ENCODE data around the gene NSA2.

DNA sequence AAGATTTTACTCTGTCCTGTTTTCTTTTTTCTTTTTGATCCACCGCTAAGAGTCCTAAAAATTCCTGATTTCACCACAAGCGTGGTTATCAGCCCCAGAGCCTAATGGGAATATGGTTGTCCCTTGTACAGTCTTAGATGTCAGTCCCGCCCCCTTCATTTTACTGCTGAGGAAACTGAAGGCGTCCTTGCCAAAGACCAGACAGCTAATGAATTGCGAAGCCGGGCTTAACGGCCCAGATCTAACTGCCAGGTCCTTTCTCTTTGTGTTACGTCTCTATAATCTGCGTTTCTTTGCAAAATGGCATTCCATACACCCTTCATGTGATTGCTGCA lies 497 bp downstream of the NSA2 start:
- TF ChIP-seq, protein P1, sequence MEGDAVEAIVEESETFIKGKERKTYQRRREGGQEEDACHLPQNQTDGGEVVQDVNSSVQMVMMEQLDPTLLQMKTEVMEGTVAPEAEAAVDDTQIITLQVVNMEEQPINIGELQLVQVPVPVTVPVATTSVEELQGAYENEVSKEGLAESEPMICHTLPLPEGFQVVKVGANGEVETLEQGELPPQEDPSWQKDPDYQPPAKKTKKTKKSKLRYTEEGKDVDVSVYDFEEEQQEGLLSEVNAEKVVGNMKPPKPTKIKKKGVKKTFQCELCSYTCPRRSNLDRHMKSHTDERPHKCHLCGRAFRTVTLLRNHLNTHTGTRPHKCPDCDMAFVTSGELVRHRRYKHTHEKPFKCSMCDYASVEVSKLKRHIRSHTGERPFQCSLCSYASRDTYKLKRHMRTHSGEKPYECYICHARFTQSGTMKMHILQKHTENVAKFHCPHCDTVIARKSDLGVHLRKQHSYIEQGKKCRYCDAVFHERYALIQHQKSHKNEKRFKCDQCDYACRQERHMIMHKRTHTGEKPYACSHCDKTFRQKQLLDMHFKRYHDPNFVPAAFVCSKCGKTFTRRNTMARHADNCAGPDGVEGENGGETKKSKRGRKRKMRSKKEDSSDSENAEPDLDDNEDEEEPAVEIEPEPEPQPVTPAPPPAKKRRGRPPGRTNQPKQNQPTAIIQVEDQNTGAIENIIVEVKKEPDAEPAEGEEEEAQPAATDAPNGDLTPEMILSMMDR (IDR thresholded peaks at IDR 0.05): no peak
- TF ChIP-seq EP300 (IDR thresholded peaks at IDR 0.05) (no peak), POLR2A (IDR thresholded peaks at IDR 0.05) (no peak)

Data from ovary (tissue), 3 donors.